WTC11 (cell line): ENCODE measurements around the gene MAST4. TPM values are rescaled to one million over a fixed set of nuclear protein-coding genes. Genes with fewer than 3 reads are reported as not detected.
A peak's percentile ranks its signal among the peaks of the same experiment; 100 is the strongest.

ENCODE experiments used
- ATAC-seq: fragments of 200-7000 bp; cut with Tn5 transposase; 2 replicates; pipeline ENCODE4 v1.10.0; 2021; ENCODE audit warnings: mild to moderate bottlenecking, moderate library complexity
- Bru-seq: library from RNA; stranded (reverse); fragments of 400-500 nt; gene quantifications from one replicate; lab custom pipeline; 2021; lab: Mats Ljungman, UMichigan
- CTCF ChIA-PET: fragments of 300-600 bp; sonication (Branson Sonifier 250); formaldehyde crosslinking; loops from one replicate; lab custom pipeline; 2021; ENCODE audit warnings: antibody characterized with exemption; lab: Charles Lee
- POLR2A ChIA-PET: fragments of 350-600 bp; sonication (Branson Sonifier 250); formaldehyde crosslinking; loops from one replicate; lab custom pipeline; 2021; ENCODE audit warnings: antibody characterized with exemption; lab: Charles Lee
- DNase-seq: peaks from one replicate; pipeline ENCODE4 v3.0.0; 2021; ENCODE audit warnings: low spot score
- H3K27ac Mint-ChIP-seq: 2 replicates; pipeline ENCODE4 v1.8.0; 2021; ENCODE audit warnings: mixed read lengths
- H3K27me3 Mint-ChIP-seq: 2 replicates; pipeline ENCODE4 v1.8.0; 2021; ENCODE audit warnings: low read depth, mild to moderate bottlenecking, moderate library complexity, mixed read lengths
- H3K36me3 Mint-ChIP-seq: 2 replicates; pipeline ENCODE4 v1.8.0; 2021; ENCODE audit warnings: mixed read lengths
- H3K4me1 Mint-ChIP-seq: 2 replicates; pipeline ENCODE4 v1.8.0; 2022; ENCODE audit warnings: mixed read lengths
- H3K4me3 Mint-ChIP-seq: 2 replicates; pipeline ENCODE4 v1.8.0; 2021; ENCODE audit warnings: mild to moderate bottlenecking, moderate library complexity, mixed read lengths
- H3K9me3 Mint-ChIP-seq: 2 replicates; pipeline ENCODE4 v1.8.0; 2021; ENCODE audit warnings: mixed read lengths
- ARID4B ChIP-seq: sonication (generic); formaldehyde crosslinking; IDR thresholded peaks from 2 replicates; pipeline ENCODE4 v1.8.0; 2023; ENCODE audit warnings: missing genetic modification reagents, mild to moderate bottlenecking, borderline replicate concordance
- ATF2 ChIP-seq: sonication (generic); formaldehyde crosslinking; IDR thresholded peaks from 2 replicates; pipeline ENCODE4 v1.8.1; 2022; ENCODE audit warnings: low read depth, missing genetic modification reagents, borderline replicate concordance
- CREB1 ChIP-seq: sonication (generic); formaldehyde crosslinking; IDR thresholded peaks from 2 replicates; pipeline ENCODE4 v1.8.0; 2023; ENCODE audit warnings: mild to moderate bottlenecking, missing genetic modification reagents
- GABPB1 ChIP-seq: sonication (generic); formaldehyde crosslinking; IDR thresholded peaks from 2 replicates; pipeline ENCODE4 v1.8.1; 2023; ENCODE audit warnings: mild to moderate bottlenecking, missing genetic modification reagents
- GTF2I ChIP-seq: fragments of 250-450 bp; sonication (Bioruptor Pico); conservative IDR thresholded peaks from 2 replicates; pipeline ENCODE4 v1.4.0; 2021; ENCODE audit warnings: mild to moderate bottlenecking
- IRF1 ChIP-seq: sonication (generic); formaldehyde crosslinking; IDR thresholded peaks from 2 replicates; pipeline ENCODE4 v1.8.0; 2023; ENCODE audit warnings: missing genetic modification reagents
- JAZF1 ChIP-seq: fragments of 250-450 bp; sonication (Bioruptor Pico); IDR thresholded peaks from 2 replicates; pipeline ENCODE4 v1.9.0; 2021; ENCODE audit warnings: moderate library complexity, mild to moderate bottlenecking, inconsistent platforms
- JUN ChIP-seq: sonication (generic); formaldehyde crosslinking; IDR thresholded peaks from 2 replicates; pipeline ENCODE4 v1.8.0; 2023; ENCODE audit warnings: mild to moderate bottlenecking, missing genetic modification reagents
- NFATC4 ChIP-seq: fragments of 250-450 bp; sonication (Bioruptor Pico); IDR thresholded peaks from 2 replicates; pipeline ENCODE4 v1.9.0; 2021; ENCODE audit warnings: mild to moderate bottlenecking
- NFE2L1 ChIP-seq: sonication (generic); formaldehyde crosslinking; IDR thresholded peaks from 2 replicates; pipeline ENCODE4 v1.8.1; 2023; ENCODE audit warnings: missing genetic modification reagents
- NR2C2 ChIP-seq: sonication (generic); formaldehyde crosslinking; IDR thresholded peaks from 2 replicates; pipeline ENCODE4 v1.8.0; 2022; ENCODE audit warnings: mild to moderate bottlenecking, missing genetic modification reagents
- NR3C1 ChIP-seq: sonication (generic); formaldehyde crosslinking; conservative IDR thresholded peaks from 2 replicates; pipeline ENCODE4 v1.8.1; 2023; ENCODE audit warnings: low read depth, mild to moderate bottlenecking, missing genetic modification reagents
- OVOL2 ChIP-seq: fragments of 250-450 bp; sonication (Bioruptor Pico); IDR thresholded peaks from 2 replicates; pipeline ENCODE4 v1.9.0; 2021; ENCODE audit warnings: mild to moderate bottlenecking, borderline replicate concordance
- TEAD4 ChIP-seq: sonication (generic); formaldehyde crosslinking; IDR thresholded peaks from 2 replicates; pipeline ENCODE4 v1.8.0; 2022; ENCODE audit warnings: mild to moderate bottlenecking, missing genetic modification reagents
- ZMAT4 ChIP-seq: fragments of 250-450 bp; sonication (Bioruptor Pico); IDR thresholded peaks from 2 replicates; pipeline ENCODE4 v1.9.0; 2021; ENCODE audit warnings: mild to moderate bottlenecking
- ZNF232 ChIP-seq: sonication (generic); formaldehyde crosslinking; IDR thresholded peaks from 2 replicates; pipeline ENCODE4 v1.8.0; 2022; ENCODE audit warnings: mild to moderate bottlenecking, missing genetic modification reagents
- ZNF263 ChIP-seq: sonication (generic); formaldehyde crosslinking; IDR thresholded peaks from 2 replicates; pipeline ENCODE4 v1.8.1; 2022; ENCODE audit warnings: low read depth, mild to moderate bottlenecking, moderate library complexity, missing genetic modification reagents
- ZNF317 ChIP-seq: sonication (generic); formaldehyde crosslinking; IDR thresholded peaks from 2 replicates; pipeline ENCODE4 v1.8.1; 2023; ENCODE audit warnings: low read depth, mild to moderate bottlenecking, moderate library complexity, missing genetic modification reagents, borderline replicate concordance
- ZNF423 ChIP-seq: fragments of 250-450 bp; sonication (Bioruptor Pico); IDR thresholded peaks from 2 replicates; pipeline ENCODE4 v2.1.2; 2022; ENCODE audit warnings: mild to moderate bottlenecking, moderate library complexity
- long read RNA-seq, 3 experiments: library from RNA in 1 of 3; library from capped mRNA in 1 of 3; library from polyadenylated mRNA in 1 of 3; unstranded in 2 of 3; stranded (forward) in 1 of 3; transcript quantifications; one replicate each; pipeline ENCODE4 v2.0.0, GENCODE V29; 2021
- total RNA-seq: library from RNA; stranded (reverse); gene quantifications from 3 replicates; pipeline ENCODE4 v1.2.3, GENCODE V29; 2021
- TF ChIP-seq, protein P1 (sequence below): sonication (generic); formaldehyde crosslinking; IDR thresholded peaks from 2 replicates; pipeline ENCODE4 v1.8.1; 2022; ENCODE audit warnings: mild to moderate bottlenecking, moderate library complexity, missing genetic modification reagents
- TF ChIP-seq, protein P2 (sequence below): sonication (generic); formaldehyde crosslinking; IDR thresholded peaks from 2 replicates; pipeline ENCODE4 v1.8.1; 2022; ENCODE audit warnings: missing genetic modification reagents, borderline replicate concordance
- TF ChIP-seq, protein P3 (sequence below): sonication (generic); formaldehyde crosslinking; IDR thresholded peaks from 2 replicates; pipeline ENCODE4 v1.8.0; 2022; ENCODE audit warnings: mild to moderate bottlenecking, missing genetic modification reagents

MAST4 gene
- total RNA-seq (7.3 to 10.0 TPM (median 8.0 TPM) in 3 replicates), Bru-seq, nascent RNA (percentile 51 among the genes with signal in this experiment)
- long read RNA-seq, experiment 1, partial matches to known transcripts: 2 of 14 reads
- long read RNA-seq, experiment 1, other reads (novel, unspliced or antisense): 12 of 14 reads
- long read RNA-seq, experiment 2, partial matches to known transcripts: 0 of 4 reads
- long read RNA-seq, experiment 2, other reads (novel, unspliced or antisense): 4 of 4 reads
- long read RNA-seq, experiment 3: 0 reads

DNA sequence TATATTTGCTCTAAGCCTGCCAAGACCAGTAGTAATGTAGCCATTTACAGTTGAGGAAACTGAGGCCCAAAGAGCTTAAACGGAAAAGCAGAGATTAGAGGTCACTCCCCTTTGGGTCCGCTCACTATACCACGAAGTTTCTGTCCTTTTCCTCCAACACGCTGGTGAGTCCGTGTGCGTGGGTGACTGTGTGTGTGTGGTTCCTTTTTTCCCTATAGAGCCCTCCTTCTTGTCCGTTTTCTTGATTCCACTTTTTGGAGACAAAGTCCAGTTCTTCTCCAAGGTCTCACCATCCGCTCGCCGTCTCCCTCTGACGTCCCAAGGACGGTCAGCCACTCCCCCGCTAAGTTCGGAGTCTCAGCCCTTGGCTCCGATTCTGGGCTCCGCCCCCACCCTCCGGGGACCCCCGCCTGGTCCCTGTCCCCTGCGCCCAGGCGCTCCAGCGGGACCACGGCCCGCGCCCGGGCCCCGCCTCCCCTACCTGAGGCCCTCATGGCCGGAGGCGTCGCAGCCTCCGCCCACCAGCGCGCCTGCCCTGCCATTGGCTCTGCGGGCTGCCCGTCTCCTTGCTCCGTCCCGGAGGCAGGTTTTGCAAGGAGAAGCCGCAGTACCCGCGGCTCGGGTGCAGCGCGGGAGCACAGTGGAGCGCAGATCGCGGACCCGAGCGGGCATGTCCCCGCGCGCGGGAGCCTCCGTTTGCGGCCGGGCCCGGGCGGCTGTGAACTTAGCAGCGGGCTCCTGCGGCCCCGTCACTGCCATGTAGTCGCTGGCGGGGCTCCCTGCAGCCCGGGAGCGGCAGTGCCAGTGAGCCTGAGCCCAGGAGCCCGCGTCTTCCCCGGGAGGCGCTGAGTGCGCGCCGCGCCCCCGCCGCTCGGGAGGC is at the start of gene MAST4:
Gene MAST4 (plus strand): TSS at position 638 of the 880 bp plus-strand sequence. CDS start 263 bp downstream, outside the sequence.
- no peaks in the 10 kb centered on the region for H3K9me3 Mint-ChIP-seq
- peaks cover 24% of the 10 kb centered on the region for H3K4me1 Mint-ChIP-seq
- no peaks in the 10 kb centered on the region for H3K36me3 Mint-ChIP-seq
- DNase-seq: peak; percentile 96
- H3K27ac Mint-ChIP-seq: no peak within 1 kb of the TSS
- ATAC-seq: peak; percentile 96
- H3K27me3 Mint-ChIP-seq: peaks cover 55% of the 10 kb centered on the region
- POLR2A ChIA-PET: no interaction called here
- peak within 1 kb of the TSS; percentile 89 for H3K4me3 Mint-ChIP-seq
- CTCF ChIA-PET: interaction anchor here (1.2 kb wide), 1 partner anchor 290 kb away, joined by 6 read pairs; no protein-coding TSS in a partner anchor
- no peak for TF ChIP-seq CREB1
- TF ChIP-seq, protein P1, sequence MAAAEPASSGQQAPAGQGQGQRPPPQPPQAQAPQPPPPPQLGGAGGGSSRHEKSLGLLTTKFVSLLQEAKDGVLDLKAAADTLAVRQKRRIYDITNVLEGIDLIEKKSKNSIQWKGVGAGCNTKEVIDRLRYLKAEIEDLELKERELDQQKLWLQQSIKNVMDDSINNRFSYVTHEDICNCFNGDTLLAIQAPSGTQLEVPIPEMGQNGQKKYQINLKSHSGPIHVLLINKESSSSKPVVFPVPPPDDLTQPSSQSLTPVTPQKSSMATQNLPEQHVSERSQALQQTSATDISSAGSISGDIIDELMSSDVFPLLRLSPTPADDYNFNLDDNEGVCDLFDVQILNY: no peak; the same call in 1 of the 2 replicates
- no peak for TF ChIP-seq ATF2 (CRISPR knock-in tag)
- TF ChIP-seq JAZF1 (CRISPR knock-in tag): no peak
- no peak for TF ChIP-seq TEAD4 (CRISPR knock-in tag)
- no peak for TF ChIP-seq GTF2I
- TF ChIP-seq NFE2L1: no peak
- no peak for TF ChIP-seq JUN (CRISPR knock-in tag)
- TF ChIP-seq GABPB1: no peak
- TF ChIP-seq ZNF263 (CRISPR knock-in tag): peak; percentile 70
- TF ChIP-seq ZNF232: peak; percentile 75; the same call in 1 of the 2 replicates
- no peak for TF ChIP-seq NFATC4
- TF ChIP-seq, protein P2, sequence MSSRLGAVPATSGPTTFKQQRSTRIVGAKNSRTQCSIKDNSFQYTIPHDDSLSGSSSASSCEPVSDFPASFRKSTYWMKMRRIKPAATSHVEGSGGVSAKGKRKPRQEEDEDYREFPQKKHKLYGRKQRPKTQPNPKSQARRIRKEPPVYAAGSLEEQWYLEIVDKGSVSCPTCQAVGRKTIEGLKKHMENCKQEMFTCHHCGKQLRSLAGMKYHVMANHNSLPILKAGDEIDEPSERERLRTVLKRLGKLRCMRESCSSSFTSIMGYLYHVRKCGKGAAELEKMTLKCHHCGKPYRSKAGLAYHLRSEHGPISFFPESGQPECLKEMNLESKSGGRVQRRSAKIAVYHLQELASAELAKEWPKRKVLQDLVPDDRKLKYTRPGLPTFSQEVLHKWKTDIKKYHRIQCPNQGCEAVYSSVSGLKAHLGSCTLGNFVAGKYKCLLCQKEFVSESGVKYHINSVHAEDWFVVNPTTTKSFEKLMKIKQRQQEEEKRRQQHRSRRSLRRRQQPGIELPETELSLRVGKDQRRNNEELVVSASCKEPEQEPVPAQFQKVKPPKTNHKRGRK (CRISPR knock-in tag): no peak
- TF ChIP-seq ZNF423 (CRISPR knock-in tag): no peak
- no peak for TF ChIP-seq OVOL2
- no peak for TF ChIP-seq NR3C1 (CRISPR knock-in tag)
- TF ChIP-seq ZNF317: no peak
- TF ChIP-seq, protein P3, sequence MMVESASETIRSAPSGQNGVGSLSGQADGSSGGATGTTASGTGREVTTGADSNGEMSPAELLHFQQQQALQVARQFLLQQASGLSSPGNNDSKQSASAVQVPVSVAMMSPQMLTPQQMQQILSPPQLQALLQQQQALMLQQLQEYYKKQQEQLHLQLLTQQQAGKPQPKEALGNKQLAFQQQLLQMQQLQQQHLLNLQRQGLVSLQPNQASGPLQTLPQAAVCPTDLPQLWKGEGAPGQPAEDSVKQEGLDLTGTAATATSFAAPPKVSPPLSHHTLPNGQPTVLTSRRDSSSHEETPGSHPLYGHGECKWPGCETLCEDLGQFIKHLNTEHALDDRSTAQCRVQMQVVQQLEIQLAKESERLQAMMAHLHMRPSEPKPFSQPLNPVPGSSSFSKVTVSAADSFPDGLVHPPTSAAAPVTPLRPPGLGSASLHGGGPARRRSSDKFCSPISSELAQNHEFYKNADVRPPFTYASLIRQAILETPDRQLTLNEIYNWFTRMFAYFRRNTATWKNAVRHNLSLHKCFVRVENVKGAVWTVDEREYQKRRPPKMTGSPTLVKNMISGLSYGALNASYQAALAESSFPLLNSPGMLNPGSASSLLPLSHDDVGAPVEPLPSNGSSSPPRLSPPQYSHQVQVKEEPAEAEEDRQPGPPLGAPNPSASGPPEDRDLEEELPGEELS (CRISPR knock-in tag): peak; percentile 71; the same call in 1 of the 2 replicates
- TF ChIP-seq ZMAT4 (CRISPR knock-in tag): no peak
- 0 out of 2 replicates have a peak, but pooled peaks have one; percentile 47 for TF ChIP-seq ARID4B (CRISPR knock-in tag)
- TF ChIP-seq NR2C2: no peak
- no peak for TF ChIP-seq IRF1 (CRISPR knock-in tag)
